Measurements from ENCODE around the gene PTCD3. TPM values are rescaled to one million over a fixed set of nuclear protein-coding genes. Genes with fewer than 3 reads are reported as not detected.
A peak's percentile ranks its signal among the peaks of the same experiment; 100 is the strongest.

The PTCD3 gene
- total RNA-seq, 1 donor from 2014 or later: 152 TPM

DNA sequence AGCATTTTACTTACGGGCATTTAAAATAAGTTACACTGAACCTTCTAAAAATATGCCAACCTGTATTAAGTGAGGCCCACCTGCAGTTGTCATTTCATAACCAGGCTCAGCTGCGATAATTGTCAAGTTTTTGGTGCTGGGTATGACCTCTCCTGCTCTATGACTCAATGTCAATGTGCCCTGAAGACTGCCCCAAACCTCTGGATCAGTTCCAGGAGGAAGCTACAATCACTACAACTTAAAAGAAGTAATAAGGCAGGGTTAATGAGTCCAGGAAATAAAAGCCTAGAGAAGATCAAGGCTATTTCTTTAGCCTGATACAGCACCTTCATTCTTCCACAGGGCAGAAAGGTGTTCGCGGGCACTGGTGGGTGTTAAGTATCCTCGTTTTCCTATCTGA is 23.3 kb upstream of the PTCD3 start:
- DNase-seq: no peak

- no peak for DNase-seq
These were observed 17.8 kb upstream of the PTCD3 start for GRCh38 chr2:86087936-86088850.

DNA sequence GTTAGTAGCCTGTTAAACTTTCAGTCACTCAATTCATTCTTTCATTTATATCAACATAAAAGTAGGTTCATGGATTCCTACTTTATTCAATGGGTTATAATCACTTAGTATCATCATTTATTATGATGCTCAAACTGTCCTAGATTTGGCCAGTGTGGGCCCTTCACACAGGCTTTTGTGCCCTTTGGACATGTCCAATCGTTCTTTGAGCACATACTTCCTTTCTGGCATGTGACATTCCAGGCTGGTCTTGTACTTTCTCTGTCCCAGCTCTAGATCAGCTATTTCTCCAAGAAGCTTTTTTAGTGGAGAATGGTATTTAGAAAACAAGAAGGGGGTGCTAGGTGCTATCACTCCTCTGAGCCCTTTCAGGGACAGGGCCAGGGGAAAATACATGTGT is 11.8 kb upstream of the PTCD3 start:
- DNase-seq: no peak

DNA sequence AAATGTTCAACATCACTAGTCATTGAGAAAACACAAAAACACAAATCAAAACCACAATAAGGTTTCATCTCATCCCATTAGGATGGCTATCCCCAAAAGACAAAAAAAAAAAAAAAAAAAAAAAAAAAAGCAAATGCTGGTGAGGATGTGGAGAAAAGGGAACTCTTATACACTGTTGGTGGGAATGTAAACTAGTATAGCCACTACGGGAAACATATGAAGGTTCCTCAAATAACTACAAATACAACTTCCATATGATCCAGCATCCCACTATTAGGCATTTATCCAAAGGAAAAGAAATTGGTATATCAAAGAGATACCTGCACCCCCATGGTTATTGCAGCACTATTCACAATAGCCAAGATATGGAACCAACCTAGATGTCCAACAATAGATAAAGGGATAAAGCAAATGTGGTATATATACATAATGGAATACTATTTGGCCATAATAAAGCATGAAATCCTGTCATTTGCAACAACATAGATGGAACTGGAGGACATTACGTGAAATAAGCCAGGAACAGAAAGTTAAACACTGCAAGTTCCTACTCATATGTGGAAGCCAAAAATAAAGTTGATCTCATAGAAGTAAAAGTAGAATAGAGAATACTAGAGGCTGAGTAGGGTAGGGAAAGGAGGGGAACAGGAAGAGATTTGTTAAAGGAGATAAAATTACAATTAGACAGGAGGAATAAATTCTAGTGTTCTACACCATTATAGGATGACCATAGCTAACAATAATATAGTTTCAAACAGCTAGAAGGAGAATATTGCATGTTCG is 8.7 kb upstream of the PTCD3 start:
- DNase-seq: no peak

- no peak for DNase-seq
These were observed 8.1 kb upstream of the PTCD3 start for GRCh38 chr2:86097913-86098312.

- DNase-seq: no peak
These were observed 3.9 kb upstream of the PTCD3 start for GRCh38 chr2:86102157-86102556.

GRCh38 chr2:86105252-86105968 is 625 bp upstream of the PTCD3 start, which contains the start of gene POLR1A:
Gene POLR1A (minus strand): TSS chr2:86105886. CDS start chr2:86105776, 110 bp downstream.
- peak; percentile 98 for DNase-seq

GRCh38 chr2:86107031-86107430 is 996 bp downstream of the PTCD3 start:
- no peak for DNase-seq

DNA sequence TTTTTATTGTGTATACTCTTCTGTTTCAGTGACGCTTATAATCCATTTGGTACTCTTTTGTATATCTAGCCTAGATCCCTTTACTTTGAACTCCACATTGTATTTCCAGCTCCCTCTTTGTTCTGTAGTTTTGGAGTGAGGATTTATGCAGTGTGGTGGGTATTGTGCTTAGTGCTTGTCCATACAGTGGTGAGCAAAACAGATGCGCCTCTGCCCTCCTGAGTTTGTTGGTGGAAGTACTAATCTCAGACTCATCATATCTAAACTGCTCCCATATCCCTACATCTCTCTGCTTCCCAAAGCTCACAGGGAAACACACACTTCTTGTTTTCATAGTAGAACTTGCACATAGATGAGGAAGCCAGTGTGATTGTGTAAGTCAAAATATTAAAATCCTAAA is 12.1 kb downstream of the PTCD3 start:
- DNase-seq: no peak

DNA sequence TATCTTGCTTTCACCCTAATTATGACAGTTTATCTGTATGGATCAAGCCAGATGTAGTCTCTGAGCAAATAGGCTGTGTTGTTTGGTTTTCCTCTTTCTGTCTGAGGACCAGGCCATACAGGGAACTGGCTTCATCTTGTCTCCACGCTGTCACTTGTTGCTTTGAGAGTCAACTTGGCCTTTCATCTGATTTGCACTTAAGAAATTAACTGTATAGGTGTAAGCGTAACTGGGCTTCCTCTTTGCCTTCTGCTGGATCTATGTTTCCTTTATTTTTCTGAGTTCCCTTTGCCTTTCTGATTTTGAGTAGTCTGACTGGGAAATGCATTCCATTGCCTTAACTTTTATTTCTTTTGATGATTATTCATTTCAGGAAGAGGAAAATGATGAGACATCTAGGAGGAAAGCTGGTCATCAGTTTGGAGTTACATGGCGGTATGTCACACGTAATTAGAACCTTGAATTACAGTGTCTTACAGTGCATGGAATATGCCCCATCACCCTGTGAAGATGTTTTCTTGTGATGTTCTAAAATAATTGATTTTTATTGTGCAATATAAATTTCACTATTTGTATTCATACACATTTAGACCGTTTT is 17.4 kb downstream of the PTCD3 start:
- DNase-seq: no peak

GRCh38 chr2:86124683-86125082 is 18.6 kb downstream of the PTCD3 start:
- no peak for DNase-seq

DNA sequence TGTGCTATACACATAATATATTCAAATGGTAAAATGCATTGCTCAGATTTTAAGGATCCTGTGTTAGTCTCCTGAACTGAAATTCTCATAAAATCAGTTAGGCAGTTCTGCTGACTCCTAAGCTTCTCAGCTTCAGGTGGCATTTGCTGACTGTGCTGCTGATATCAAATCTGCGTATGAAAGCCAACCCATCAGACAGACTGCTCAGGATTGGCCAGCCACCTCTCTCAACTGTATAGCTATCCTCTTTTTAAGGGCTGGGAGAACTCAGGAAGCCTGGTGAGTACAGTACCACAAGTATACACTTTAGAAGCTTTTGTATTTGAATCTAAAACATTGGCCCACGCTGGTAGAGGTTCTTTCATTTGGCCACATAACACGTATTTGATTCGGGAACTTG is 28.7 kb downstream of the PTCD3 start:
- no peak for DNase-seq

DNA sequence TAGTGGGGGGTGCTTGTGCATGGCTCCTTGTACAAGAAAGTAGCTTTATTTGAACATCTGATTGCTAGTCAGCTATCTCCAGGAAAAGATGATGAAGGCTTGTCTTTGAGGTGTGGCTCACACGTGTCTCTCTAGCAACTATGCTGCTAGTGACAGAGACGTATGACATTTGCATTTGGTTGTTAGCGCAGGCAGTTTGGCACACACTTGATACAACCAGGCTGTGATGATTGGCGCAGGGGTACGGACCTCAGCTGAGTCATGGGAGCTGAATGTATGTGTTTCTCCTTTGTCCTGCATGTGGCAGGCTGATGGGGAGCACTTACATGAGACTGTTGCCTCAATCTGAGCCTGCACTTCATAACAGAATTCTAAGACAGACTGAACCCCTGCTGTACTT is 29.6 kb downstream of the PTCD3 start:
- DNase-seq: no peak

DNA sequence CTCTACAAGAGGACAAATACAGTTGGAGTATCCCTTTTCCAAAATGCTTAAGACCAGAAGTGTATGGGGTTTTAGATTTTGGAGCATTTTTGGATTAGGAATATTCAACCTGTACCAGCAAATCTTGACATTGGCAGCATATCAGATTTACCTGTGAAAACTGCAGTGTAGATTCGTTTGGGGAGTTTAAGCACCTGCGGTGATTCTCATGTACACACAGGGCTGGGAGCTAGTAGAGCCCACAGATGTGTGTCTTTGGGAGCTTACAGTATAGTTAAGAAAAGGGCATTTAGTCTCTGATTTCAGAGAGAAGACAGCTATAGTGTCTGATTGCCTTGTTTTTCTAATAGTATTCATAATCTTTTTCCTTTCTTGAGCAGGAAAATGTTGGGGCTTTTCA is 30.1 kb downstream of the PTCD3 start:
- no peak for DNase-seq

- DNase-seq: no peak
These were observed 32.9 kb downstream of the PTCD3 start for GRCh38 chr2:86138736-86139625.

DNA sequence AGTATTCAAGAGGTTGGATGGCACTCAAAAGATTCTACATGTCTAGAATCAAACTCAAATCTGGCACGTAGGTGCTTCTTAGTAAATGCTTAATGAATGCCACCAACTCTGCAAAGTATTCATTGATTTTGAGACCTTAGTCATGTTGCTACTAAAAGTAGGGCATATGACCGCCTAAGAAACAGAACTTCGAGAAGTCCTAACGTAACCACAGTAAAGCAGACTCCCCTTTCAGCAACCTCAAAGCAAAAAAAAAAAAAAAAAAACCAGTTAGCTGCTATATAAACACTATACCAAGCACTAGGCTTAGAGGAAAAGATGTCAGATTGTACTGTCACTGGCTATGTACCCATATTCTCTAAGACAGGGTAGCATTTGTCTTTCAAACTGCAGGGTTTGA is 33.9 kb downstream of the PTCD3 start:
- no peak for DNase-seq

GRCh38 chr2:86140969-86141392 is 34.9 kb downstream of the PTCD3 start:
- DNase-seq: no peak

- DNase-seq: no peak
These were observed 36.6 kb downstream of the PTCD3 start for GRCh38 chr2:86142436-86143257.

DNA sequence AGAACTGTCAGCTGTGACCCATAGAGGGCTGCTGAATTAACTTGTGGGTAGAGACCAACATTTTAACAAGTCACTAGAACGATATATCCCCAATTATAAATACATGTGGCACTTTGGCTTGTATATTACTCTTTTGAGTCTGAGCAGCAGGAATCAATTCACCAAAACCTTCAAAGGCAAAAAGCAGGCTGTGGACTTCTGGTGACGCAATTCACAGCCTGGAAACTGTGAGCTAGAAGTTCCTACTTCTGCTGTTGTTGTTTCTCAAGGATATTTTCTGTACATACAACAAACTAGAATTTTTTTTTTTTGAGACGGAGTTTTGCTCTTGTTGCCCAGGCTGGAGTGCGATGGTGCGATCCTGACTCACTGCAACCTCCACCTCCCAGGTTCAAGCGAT is 37.3 kb downstream of the PTCD3 start:
- DNase-seq: no peak
